Thyroid gland (tissue), 4 donors: Measurements from ENCODE around the gene CRYAB.

Source experiments
- POLR2A ChIP-seq, 2 donors: fragments of 450-650 bp; IDR thresholded peaks; one replicate each; pipeline ENCODE4 v1.6.1; 2017; ENCODE audit warnings: antibody characterized with exemption in 2 of 2, mild to moderate bottlenecking in 2 of 2, moderate library complexity in 1 of 2
- TF ChIP-seq, protein P1 (sequence below), 6 experiments: fragments of 200-600 bp in 3 of 6; fragments of 450-650 bp in 3 of 6; sonication (generic) in 3 of 6; IDR thresholded peaks; one replicate each; pipeline ENCODE4 v1.5.1; 2016 to 2019; ENCODE audit warnings: antibody characterized with exemption in 6 of 6, mild to moderate bottlenecking in 2 of 6, inconsistent platforms in 1 of 6, moderate library complexity in 1 of 6

DNA sequence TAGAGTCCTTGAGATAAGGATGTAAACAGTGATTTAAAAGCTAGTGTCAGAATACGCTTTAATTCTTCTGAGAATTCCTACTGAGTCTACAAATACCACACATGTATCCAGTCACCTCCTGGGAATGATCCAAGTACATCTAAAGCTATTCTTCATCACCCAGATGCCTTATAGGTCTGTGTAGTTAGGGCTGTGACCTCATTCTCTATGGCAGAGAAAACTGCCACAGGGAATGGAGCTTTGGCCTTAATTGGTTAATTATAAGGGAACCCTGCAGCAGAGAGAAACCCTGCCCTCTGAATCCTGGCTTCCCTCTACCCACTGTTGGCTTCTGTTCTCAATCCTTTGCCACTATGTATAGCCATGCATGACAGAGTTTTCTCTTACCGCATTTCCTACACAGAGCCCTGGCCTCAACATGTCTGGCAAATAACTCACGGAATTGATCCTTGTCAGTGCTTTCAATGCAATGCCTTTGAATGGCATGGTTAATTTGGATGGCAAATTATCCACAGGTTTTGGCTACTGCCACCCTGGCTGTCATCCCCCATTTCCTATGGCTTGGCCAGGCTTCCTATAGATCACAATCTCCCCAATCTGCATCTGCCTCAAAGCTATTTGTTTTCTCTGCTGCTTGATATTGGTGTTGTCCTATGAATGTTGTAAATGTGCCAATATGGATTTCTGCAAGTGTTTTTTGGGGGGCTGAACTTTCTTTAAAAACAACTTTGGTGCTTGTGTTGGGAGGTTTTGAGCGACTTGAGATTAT is 28.4 kb upstream of the CRYAB start:
- TF ChIP-seq, protein P1, sequence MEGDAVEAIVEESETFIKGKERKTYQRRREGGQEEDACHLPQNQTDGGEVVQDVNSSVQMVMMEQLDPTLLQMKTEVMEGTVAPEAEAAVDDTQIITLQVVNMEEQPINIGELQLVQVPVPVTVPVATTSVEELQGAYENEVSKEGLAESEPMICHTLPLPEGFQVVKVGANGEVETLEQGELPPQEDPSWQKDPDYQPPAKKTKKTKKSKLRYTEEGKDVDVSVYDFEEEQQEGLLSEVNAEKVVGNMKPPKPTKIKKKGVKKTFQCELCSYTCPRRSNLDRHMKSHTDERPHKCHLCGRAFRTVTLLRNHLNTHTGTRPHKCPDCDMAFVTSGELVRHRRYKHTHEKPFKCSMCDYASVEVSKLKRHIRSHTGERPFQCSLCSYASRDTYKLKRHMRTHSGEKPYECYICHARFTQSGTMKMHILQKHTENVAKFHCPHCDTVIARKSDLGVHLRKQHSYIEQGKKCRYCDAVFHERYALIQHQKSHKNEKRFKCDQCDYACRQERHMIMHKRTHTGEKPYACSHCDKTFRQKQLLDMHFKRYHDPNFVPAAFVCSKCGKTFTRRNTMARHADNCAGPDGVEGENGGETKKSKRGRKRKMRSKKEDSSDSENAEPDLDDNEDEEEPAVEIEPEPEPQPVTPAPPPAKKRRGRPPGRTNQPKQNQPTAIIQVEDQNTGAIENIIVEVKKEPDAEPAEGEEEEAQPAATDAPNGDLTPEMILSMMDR (IDR thresholded peaks at IDR 0.05) = no peak
- TF ChIP-seq POLR2A (IDR thresholded peaks at IDR 0.05) = no peak
